Progenitor cell of endocrine pancreas (in vitro differentiated cells): Measurements from ENCODE around the gene THAP3. TPM values are rescaled to one million over a fixed set of nuclear protein-coding genes. Genes with fewer than 3 reads are reported as not detected.

Experiments
- DNase-seq: peaks from one replicate; pipeline ENCODE4 v3.0.0; 2021; ENCODE audit warnings: low spot score; ENCODE audit not compliant: unreplicated experiment
- H3K27ac Mint-ChIP-seq: 2 replicates; pipeline ENCODE4 v1.8.0; 2021; ENCODE audit warnings: mild to moderate bottlenecking, moderate library complexity, mixed read lengths
- H3K27me3 Mint-ChIP-seq: 2 replicates; pipeline ENCODE4 v1.8.0; 2021; ENCODE audit warnings: mixed read lengths
- H3K36me3 Mint-ChIP-seq: 2 replicates; pipeline ENCODE4 v1.8.0; 2022; ENCODE audit warnings: mixed read lengths; ENCODE audit not compliant: insufficient read depth
- H3K4me1 Mint-ChIP-seq: 2 replicates; pipeline ENCODE4 v1.8.0; 2021; ENCODE audit warnings: low read depth, mixed read lengths
- H3K4me3 Mint-ChIP-seq: 2 replicates; pipeline ENCODE4 v1.8.0; 2021; ENCODE audit warnings: low read depth, mild to moderate bottlenecking, moderate library complexity, mixed read lengths
- H3K9me3 Mint-ChIP-seq: 2 replicates; pipeline ENCODE4 v1.8.0; 2021; ENCODE audit warnings: low read depth, mixed read lengths
- total RNA-seq: library from RNA; stranded (reverse); gene quantifications from 2 replicates; pipeline ENCODE4 v1.2.1, GENCODE V29; 2021
- TF ChIP-seq, protein P1 (sequence below): fragments of 200-600 bp; sonication (generic); IDR thresholded peaks from one replicate; pipeline ENCODE4 v1.5.0; 2021; ENCODE audit warnings: antibody characterized with exemption, mild to moderate bottlenecking; ENCODE audit not compliant: unreplicated experiment

THAP3 gene
- total RNA-seq, 1 donor from 2014 or later = 22.9 TPM

DNA sequence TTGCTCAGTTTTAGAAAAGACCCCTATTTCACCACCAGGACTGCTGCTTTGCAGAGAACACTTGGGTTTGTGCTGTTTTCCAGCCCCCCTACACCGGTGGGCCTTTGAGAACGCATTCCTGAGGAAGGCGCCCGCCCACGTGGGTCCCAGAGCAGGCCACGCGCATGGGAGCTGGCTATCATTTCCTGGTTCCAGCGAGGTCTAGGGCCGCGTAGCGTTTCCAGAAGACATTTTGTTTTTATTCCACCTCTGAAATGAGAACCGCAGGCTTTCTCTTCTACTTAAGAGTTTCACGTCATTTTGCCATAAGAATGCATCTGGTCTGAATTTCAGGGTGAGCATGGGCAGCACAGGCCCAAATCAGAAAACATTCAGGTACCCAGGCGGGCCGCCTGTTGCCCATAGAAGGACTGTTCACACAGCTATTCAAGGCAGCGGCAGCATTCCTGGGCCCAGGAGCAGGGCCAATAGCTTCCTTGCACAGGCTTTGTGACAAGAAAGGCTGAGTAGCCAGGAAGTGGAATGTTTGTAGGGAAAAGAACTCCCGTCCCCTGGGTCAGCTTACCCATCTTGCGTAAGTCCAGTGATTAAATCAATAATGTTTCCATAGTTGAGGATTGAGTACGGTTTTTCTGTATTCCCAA, 20.6 kb upstream of the THAP3 start:
- H3K4me3 Mint-ChIP-seq = peak overlapping the region; percentile 69
- no peaks in the 10 kb centered on the region for H3K36me3 Mint-ChIP-seq
- H3K9me3 Mint-ChIP-seq = no peaks in the 10 kb centered on the region
- peak; percentile 33 for DNase-seq
- H3K4me1 Mint-ChIP-seq = peaks cover 23% of the 10 kb centered on the region
- peak overlapping the region; percentile 99 for H3K27ac Mint-ChIP-seq
- TF ChIP-seq, protein P1, sequence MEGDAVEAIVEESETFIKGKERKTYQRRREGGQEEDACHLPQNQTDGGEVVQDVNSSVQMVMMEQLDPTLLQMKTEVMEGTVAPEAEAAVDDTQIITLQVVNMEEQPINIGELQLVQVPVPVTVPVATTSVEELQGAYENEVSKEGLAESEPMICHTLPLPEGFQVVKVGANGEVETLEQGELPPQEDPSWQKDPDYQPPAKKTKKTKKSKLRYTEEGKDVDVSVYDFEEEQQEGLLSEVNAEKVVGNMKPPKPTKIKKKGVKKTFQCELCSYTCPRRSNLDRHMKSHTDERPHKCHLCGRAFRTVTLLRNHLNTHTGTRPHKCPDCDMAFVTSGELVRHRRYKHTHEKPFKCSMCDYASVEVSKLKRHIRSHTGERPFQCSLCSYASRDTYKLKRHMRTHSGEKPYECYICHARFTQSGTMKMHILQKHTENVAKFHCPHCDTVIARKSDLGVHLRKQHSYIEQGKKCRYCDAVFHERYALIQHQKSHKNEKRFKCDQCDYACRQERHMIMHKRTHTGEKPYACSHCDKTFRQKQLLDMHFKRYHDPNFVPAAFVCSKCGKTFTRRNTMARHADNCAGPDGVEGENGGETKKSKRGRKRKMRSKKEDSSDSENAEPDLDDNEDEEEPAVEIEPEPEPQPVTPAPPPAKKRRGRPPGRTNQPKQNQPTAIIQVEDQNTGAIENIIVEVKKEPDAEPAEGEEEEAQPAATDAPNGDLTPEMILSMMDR = peak; percentile 36
- H3K27me3 Mint-ChIP-seq = no peaks in the 10 kb centered on the region

DNA sequence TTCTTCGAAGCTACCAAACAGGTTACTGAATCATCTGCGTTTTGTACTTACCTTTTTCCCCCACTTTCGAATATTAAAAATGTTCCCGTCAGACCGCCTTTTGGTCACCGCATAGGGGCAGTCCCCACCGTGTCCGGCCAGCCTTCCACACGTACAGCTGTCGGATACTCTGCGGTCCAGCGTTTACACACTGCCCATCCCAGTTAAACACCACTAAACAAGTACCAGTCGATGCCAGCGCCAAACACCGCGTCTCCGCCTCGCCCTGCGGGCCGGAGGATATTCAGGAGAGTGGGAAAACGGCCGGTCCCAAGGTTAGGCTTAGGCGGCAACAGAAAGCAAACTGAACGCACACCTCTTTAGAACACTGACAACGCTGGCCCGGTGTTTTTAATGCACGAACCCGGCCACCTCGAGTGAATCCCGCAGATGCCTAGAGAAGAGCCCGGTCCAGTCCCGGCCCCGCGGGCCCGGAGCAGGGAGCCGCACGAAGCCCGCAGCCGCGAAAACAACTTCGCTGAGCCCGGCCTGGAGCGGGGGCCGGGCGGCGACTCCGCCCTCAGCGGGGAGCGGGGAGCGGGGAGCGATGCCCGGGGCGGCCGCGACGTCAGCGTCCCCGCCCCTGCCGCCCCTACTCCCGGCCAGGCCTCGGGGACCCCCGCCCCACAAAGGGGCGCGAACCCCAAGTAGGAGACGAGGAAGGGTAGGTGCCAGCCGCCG, 11.9 kb upstream of the THAP3 start:
- Mint-ChIP-seq H3K27ac (peak overlapping the region; percentile 96), H3K27me3 (no peaks in the 10 kb centered on the region), H3K4me1 (peaks cover 15% of the 10 kb centered on the region), H3K9me3 (no peaks in the 10 kb centered on the region), H3K36me3 (no peaks in the 10 kb centered on the region), H3K4me3 (peak overlapping the region; percentile 77)
- peak; percentile 34 for DNase-seq
- TF ChIP-seq, protein P1 = no peak

DNA sequence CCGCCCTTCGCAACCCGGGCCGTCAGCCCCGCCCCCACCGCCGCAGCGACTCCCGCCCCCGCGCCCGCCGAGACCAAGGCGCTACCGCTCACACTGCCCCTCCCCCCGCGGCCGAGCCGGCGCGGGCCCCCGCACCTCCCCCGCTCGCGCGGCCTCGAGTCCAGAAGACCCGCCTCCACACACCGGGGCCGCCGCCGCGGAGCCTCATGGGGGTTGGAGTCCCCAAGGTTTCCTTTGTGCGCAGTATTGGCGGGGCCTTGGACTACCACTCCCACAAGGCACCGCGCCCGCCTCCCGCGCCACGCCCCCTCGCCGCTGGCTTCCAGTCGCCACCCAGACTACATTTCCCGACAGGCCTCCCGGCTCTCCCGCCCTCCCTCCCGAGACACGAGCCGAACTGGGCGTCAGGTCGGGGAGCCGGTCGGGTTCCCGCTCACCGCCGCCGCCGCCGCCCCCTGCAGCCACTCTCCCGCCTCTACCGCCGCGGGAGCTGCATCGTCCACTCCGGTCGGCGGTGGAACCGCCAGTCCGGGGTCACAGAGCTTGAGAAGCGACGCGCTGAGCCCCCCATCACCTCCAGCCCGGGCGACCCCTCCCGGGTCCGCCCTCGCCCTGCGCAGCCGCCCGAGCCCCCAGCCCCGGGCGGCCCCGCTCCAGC, 11.2 kb upstream of the THAP3 start, which contains the start of gene PHF13:
Gene PHF13 (plus strand): TSS at position 371 of the 658 bp plus-strand sequence. CDS start 336 bp downstream, outside the sequence.
- Mint-ChIP-seq H3K4me1 (peaks cover 15% of the 10 kb centered on the region), H3K27ac (peak within 1 kb of the TSS; percentile 96), H3K27me3 (no peaks in the 10 kb centered on the region), H3K9me3 (no peaks in the 10 kb centered on the region), H3K36me3 (no peaks in the 10 kb centered on the region), H3K4me3 (peak within 1 kb of the TSS; percentile 77)
- peak; percentile 100 for DNase-seq
- TF ChIP-seq, protein P1 = no peak

DNA sequence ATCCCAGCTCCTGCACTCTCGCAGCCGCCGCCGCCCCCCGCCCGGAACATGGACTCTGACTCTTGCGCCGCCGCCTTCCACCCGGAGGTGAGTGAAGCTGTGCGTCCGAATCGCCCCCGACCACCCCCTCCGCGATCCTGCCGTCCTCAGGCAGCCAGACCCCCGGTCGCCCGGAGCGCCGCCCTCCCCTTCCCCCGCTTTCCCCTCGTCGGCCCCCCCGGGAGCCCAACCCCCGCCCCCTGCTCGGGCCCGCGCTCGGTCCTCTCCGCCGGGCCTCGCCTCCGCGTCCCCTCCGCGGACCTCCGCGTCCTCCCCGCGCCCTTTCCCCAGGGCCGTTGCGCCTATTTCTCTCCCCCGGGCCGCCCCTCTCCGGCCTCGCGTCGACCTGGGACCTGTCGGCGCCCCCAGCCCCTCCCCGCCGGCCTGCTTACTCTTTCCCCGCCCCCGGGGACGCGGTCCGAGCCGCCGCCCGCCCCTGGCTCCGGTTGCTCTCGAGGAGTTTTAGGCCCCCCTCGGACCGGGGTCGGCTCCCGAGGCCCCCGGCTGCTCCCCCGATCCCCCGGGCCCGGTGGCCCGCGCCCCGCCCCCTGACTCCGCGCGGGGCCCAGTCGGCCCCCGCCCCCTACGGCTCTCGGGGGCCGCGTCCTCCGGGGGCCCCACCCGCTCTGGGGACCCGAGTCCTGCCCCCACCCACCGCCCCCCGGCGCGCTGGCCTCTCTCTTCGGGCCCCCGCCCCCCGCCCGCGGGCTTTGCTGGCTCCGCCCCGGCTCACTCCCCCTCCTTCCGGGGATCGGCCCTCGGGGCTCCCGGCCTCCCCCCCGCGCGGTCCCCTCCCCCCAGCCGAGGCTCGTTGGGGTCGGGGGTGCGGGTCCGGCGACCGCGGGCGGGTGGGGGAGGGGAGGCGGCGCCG, 10.4 kb upstream of the THAP3 start:
- no peak overlapping the region for H3K27ac Mint-ChIP-seq
- DNase-seq = peak; percentile 50
- H3K36me3 Mint-ChIP-seq = peaks cover 1% of the 10 kb centered on the region
- peak overlapping the region; percentile 77 for H3K4me3 Mint-ChIP-seq
- peaks cover 15% of the 10 kb centered on the region for H3K4me1 Mint-ChIP-seq
- H3K27me3 Mint-ChIP-seq = no peaks in the 10 kb centered on the region
- TF ChIP-seq, protein P1 = no peak
- no peaks in the 10 kb centered on the region for H3K9me3 Mint-ChIP-seq
